Prostate gland (tissue), 2 donors: Measurements from ENCODE around the gene XKR8. TPM values are rescaled to one million over a fixed set of nuclear protein-coding genes. Genes with fewer than 3 reads are reported as not detected.

Source experiments
- DNase-seq: peaks from one replicate; pipeline ENCODE4 v3.0.0-alpha.2; 2019; ENCODE audit warnings: low spot score
- H3K27ac ChIP-seq, 2 donors: fragments of 200-600 bp; sonication (generic); 2 replicates each; pipeline ENCODE4 v1.5.1; 2017 to 2019
- H3K27me3 ChIP-seq: fragments of 200-600 bp; sonication (generic); replicated peaks from 2 replicates; pipeline ENCODE4 v1.5.1; 2019; ENCODE audit not compliant: insufficient read depth
- H3K36me3 ChIP-seq, 2 donors: fragments of 200-600 bp; sonication (generic); 1 replicate in 1 of 2; 2 replicates in 1 of 2; pipeline versions ENCODE4 v1.5.1 to v1.8.1; 2017 to 2019
- H3K4me1 ChIP-seq: fragments of 200-600 bp; sonication (generic); replicated peaks from 2 replicates; pipeline ENCODE4 v1.5.1; 2019
- H3K4me3 ChIP-seq, 2 donors: fragments of 200-600 bp; sonication (generic); 2 replicates each; pipeline ENCODE4 v1.5.1; 2017 to 2019
- H3K9me3 ChIP-seq: fragments of 200-600 bp; sonication (generic); 2 replicates; pipeline ENCODE4 v1.5.1; 2017
- CTCF ChIP-seq, 4 experiments: fragments of 200-600 bp in 2 of 4; fragments of 450-650 bp in 2 of 4; sonication (generic) in 2 of 4; IDR thresholded peaks; 1 replicate in 3 of 4; 2 replicates in 1 of 4; pipeline ENCODE4 v1.5.1; 2016 to 2019; ENCODE audit warnings: antibody characterized with exemption in 4 of 4, mild to moderate bottlenecking in 2 of 4, moderate library complexity in 2 of 4
- POLR2A ChIP-seq: fragments of 450-650 bp; IDR thresholded peaks from one replicate; pipeline ENCODE4 v1.6.1; 2016; ENCODE audit warnings: antibody characterized with exemption, mild to moderate bottlenecking
- POLR2AphosphoS5 ChIP-seq: sonication (generic); formaldehyde crosslinking; IDR thresholded peaks from one replicate; pipeline ENCODE4 v1.6.1; 2017; ENCODE audit warnings: antibody characterized with exemption
- WGBS: methylation state at CpG from one replicate; pipeline ENCODE4 v1.1.5; 2018; 5-methylcytosine and 5-hydroxymethylcytosine counted together
- intact Hi-C: fragments of 100-400 bp; cut with DNase I; formaldehyde crosslinking; loops from one replicate; pipeline ENCODE4 v1.14.2; 2022
- total RNA-seq, 2 donors: library from RNA; depleted of rRNA; stranded (reverse); fragments of >200 nt; gene quantifications; one replicate each; pipeline ENCODE4 v1.1.0, GENCODE V29; 2016

Gene XKR8
- total RNA-seq, 2 donors from 2014 or later = 9.5 to 15.2 TPM

- TF ChIP-seq CTCF (IDR thresholded peaks at IDR 0.05) (peak in 3 of 4 experiments; percentile 62 to 75 (median 73)), POLR2A (no peak), POLR2AphosphoS5 (peak; percentile 29)
- Histone ChIP-seq H3K4me3 (no peak overlapping the region), H3K27me3 (no peaks in the 10 kb centered on the region), H3K9me3 (no peaks in the 10 kb centered on the region), H3K4me1 (no peaks in the 10 kb centered on the region), H3K36me3 (no peaks in the 10 kb centered on the region), H3K27ac (no peak overlapping the region)
- WGBS = 65% methylated on average over 1 of the region's 1 CpG
- DNase-seq = no peak
- intact Hi-C loops = loop anchor here (5.0 kb wide), 1 partner anchor 122 kb away; no protein-coding TSS in a partner anchor
Measured at GRCh38 chr1:27979151-27979858, 19.5 kb downstream of the XKR8 start.

GRCh38 chr1:27979859-27980201, 20.1 kb downstream of the XKR8 start:
- DNase-seq = no peak
- H3K9me3 ChIP-seq = no peaks in the 10 kb centered on the region
- H3K4me1 ChIP-seq = no peaks in the 10 kb centered on the region
- H3K27ac ChIP-seq = no peak overlapping the region
- intact Hi-C loops = loop anchor here (5.0 kb wide), 1 partner anchor 123 kb away; no protein-coding TSS in a partner anchor
- H3K27me3 ChIP-seq = no peaks in the 10 kb centered on the region
- TF ChIP-seq CTCF (IDR thresholded peaks at IDR 0.05) = no peak
- TF ChIP-seq POLR2A = no peak
- TF ChIP-seq POLR2AphosphoS5 = no peak
- H3K36me3 ChIP-seq = no peaks in the 10 kb centered on the region
- no peak overlapping the region for H3K4me3 ChIP-seq
- 20% methylated on average over 2 of the region's 2 CpGs for WGBS

GRCh38 chr1:27980216-27980845, 20.6 kb downstream of the XKR8 start:
- TF ChIP-seq POLR2AphosphoS5 = no peak
- no peak for TF ChIP-seq CTCF (IDR thresholded peaks at IDR 0.05)
- no peak for TF ChIP-seq POLR2A
- H3K9me3 ChIP-seq = no peaks in the 10 kb centered on the region
- WGBS = 73% methylated on average over 1 of the region's 1 CpG
- H3K4me3 ChIP-seq = no peak overlapping the region
- no peaks in the 10 kb centered on the region for H3K4me1 ChIP-seq
- no peak for DNase-seq
- H3K36me3 ChIP-seq = no peaks in the 10 kb centered on the region
- intact Hi-C loops = no loop called here
- no peak overlapping the region for H3K27ac ChIP-seq
- H3K27me3 ChIP-seq = no peaks in the 10 kb centered on the region

- 83% methylated on average over 3 of the region's 3 CpGs for WGBS
- Histone ChIP-seq H3K27me3 (no peaks in the 10 kb centered on the region), H3K27ac (no peak overlapping the region), H3K4me3 (no peak overlapping the region), H3K36me3 (no peaks in the 10 kb centered on the region), H3K9me3 (no peaks in the 10 kb centered on the region), H3K4me1 (no peaks in the 10 kb centered on the region)
- TF ChIP-seq CTCF (IDR thresholded peaks at IDR 0.05) (no peak), POLR2AphosphoS5 (no peak), POLR2A (no peak)
- intact Hi-C loops = no loop called here
- DNase-seq = no peak
Measured at GRCh38 chr1:27981145-27981544, 21.4 kb downstream of the XKR8 start.
